Midbrain (tissue), 1 donor: ENCODE measurements around the gene GSK3B.

Experiments
- DNase-seq: peaks from one replicate; lab custom pipeline; 2025; lab: John Stamatoyannopoulos, UW

The GSK3B gene

DNA sequence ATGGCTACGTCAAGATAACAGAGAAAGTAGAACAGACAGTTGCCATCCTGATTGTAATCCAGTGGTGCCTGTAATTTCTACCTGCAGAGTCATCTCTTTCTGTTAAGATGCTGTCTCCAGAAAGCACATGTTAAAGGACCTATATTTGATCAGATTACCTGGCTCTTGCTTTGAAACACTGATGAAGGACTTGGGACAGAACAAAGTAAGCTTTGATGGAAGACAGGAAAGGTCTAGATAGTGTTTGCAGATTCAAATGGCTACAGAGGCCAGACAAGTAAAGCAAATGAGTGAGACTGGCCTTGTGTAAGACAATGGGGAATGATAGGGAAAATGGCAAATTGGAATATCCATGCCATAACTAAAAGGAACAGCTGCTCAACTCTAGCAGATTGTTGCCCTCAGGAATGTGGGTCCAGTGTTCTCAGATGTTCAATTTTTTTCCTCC is 1.8 kb upstream of the GSK3B start:
- DNase-seq: peak; percentile 42

DNA sequence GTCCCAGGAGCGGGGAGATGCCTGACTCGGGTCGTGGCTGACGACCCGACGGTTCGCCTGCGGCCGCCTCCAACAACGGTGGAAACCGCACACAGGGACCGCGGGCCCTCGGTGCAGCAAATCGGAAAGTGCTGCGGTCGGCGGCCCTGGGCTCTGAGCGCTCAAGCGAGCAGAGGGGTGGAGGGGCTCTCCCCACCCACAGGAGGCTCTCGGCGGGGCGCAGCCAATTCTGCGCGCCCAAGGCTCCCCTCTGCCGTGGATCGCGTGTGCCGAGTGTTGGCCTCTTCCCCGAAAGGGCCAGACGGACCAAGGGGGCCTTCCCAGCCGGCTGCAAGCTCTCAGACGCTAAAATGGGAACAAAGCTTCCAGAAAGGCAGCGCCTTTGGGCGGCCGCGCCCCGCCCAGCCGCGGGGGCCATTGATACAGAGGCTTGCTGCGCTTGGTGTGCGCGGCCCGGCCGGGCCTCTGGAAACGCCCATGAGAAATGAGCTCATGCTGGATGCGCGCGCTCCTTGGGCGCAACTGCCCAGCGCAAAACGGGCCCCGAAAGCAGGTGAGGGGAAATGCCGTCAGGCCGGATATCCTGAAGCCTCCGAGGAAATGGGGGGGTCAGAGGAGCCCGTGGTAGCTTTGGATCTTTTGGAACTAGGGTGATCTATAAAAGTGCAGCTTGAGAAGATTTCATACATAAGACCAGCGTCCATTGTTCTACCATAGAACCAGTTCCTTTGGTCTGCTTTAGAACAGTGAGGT is 1.2 kb upstream of the GSK3B start:
- peak; percentile 71 for DNase-seq

DNA sequence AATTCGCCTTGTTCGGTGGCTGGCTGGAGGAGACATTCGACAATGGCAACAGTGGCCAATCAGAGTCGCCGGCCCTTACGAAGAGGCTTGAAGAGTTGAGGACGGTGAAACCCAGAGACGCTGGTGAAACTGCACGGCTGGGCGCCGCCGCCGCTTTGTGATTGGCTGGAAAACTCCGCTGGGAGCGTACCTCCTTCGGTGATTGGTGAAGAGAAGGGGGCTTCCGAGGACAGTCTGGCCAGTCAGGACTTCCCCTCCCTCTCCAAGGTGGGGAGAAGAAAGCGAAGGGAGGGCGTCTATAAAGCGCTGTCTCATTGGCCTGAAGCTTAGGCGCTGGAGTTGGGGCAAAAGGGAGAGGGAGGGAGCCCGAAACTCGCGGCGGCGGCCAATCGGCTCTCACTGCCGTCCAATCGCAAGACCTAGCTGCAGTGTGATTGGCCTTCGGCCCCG is 554 bp upstream of the GSK3B start:
- peak; percentile 100 for DNase-seq

DNA sequence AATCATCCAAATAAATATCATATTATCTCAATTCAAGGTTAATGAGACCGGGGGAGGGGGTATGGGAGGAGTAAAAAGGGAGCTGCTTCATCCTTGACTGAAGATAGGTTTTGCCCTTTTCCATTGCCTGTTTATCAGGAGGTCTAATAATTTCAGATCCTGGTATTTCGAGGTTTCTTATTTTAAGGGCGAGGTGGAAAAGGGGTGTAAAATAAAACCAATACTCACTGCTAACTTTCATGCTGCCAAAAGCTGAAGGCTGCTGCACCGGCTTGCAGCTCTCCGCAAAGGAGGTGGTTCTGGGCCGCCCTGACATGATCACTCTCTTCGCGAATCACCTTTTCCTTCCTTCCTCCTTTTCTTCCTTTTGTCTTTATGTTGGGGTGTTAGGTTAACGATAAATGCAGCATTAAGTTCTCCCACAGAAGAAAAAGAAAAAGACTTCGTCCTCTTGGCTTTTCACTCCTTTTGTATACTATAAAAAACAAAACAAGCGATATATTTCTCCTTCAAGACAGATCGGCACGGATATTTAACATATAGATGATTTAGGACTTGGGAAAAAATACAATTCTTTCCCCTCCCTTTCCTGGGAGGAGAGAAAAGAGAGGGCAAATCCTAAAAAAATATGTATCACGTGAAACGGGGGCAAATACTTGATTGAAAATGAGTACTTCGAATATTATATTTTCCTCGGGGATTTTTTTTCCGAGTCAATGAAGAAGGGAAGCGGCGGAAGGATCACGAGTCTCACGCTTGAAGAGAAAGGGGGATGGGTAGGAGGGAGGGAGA is 932 bp downstream of the GSK3B start:
- DNase-seq: peak; percentile 25

DNA sequence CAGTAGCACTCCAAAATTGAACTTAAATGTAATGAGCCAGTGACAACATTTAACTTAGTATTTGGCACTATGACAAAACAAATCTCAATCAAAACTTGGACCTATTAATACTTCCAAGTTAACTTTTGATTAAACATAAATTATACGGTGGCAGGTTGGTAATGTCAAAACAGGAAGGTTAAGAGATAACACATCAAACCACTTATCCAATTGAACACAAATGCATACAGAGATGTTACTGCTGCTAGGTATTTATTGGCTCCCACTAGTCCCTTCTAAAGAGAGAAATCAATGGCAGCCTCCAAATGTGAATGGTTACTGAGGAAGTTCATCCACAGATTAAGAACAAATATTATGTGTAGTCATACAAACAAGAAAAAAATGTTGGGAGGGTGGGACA is 1.8 kb downstream of the GSK3B start:
- DNase-seq: peak; percentile 35

DNA sequence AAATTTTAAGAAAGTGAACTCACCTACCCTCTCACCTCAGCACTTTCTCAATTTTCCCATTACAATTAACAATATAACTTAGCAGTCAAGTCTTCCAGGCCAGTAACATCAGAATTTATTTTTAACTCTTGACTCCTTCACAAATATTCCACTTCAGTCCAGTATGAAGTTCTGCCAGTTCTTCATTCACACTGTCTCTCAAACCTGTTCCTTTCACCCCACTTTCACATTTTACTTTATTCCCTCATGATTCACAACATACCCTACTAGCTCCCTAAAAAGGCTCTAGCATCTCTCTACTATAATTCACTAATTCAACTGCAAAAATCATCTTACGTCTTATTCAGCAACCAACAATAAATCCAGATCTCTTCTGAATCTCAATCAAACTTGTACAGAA is 3.8 kb downstream of the GSK3B start:
- DNase-seq: no peak

DNA sequence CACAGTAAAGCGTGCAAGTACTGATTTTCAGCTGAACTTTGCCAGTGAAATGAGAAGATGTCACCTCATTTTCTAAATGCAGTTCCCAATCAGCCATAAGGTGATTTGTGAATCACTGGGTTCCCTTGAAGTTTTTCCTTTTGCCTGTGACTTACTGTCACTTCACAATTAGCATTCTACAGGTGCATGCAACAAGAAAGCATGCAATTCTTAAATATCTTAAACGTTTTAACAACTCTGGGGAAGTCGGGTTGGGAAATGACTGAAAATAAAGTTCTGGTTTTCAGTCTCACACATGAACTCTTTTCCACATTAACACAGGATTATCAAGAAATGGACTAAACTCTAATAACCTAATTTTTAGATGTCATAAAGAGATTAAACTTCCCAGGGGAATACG is 5.2 kb downstream of the GSK3B start:
- no peak for DNase-seq

DNA sequence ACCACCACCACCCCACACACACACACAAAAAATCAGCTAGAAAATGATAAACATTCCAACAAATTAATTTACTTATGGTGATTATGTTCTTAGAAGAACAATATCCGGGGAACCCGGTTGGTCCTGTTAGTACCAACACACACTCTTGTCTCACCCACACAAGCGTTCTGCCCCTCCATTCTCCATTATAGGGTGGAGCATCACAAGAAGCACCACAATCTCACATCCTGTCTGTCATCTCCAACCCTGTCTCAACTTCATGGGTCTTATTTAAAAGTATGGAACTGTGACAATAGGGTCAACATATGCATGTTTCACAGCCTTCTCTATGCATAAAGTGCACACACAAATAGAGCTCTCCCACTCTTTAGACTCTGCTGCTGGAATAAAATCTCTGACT is 5.6 kb downstream of the GSK3B start:
- DNase-seq: no peak

DNA sequence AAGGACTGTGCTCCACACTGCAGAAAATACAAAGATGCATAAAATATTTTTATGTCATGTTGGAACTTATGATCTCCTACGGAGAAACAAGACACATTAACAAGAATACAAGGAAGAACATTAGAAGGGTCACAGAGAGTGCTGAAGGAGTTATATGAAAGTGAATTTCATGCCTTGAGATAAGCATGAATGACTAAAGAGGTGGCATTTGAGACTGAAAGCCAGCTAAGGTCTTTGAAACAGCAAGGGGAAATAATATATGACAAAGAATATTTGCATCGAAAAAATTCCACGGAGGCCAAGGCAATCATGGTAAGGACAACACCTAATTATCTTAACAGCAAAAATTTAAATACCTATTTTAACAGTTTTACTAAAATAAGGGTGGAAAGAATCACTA is 12.5 kb downstream of the GSK3B start:
- no peak for DNase-seq

DNA sequence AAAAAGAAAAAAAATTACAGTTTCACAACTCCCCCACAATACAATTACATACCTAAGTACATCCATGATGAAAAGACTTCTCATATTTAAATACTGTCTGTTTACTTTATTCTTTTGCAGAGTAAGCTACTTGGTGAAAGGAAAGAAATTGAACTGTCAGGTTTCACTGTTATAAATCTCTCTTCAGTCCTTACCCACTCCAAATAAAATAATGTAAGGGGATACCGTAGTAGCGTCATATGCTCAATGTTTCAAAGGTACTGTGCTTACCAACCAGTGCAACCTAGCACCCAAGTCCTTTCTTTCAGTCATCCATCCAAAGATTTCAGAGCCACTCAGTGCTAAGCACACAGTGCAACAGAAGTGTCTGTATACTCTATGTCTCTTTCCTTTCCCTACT is 13.4 kb downstream of the GSK3B start:
- no peak for DNase-seq

DNA sequence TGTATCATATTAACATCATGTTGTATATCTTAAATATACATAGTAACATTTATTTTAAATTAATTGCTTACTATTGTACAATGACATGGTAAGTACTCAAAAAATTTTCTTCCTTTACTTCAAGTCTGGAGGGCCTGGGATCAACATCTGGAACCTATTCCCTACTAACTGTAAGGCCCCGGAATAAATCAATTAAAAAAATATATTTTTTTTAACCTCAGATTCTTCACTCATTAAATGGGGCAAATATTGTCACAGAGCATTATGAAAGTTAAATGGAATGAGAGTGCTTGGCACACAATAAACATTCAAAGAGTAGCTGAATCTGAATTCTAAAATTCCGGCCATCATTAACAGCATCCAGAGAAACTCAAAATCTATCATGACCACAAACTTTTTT is 16.5 kb downstream of the GSK3B start:
- DNase-seq: no peak

DNA sequence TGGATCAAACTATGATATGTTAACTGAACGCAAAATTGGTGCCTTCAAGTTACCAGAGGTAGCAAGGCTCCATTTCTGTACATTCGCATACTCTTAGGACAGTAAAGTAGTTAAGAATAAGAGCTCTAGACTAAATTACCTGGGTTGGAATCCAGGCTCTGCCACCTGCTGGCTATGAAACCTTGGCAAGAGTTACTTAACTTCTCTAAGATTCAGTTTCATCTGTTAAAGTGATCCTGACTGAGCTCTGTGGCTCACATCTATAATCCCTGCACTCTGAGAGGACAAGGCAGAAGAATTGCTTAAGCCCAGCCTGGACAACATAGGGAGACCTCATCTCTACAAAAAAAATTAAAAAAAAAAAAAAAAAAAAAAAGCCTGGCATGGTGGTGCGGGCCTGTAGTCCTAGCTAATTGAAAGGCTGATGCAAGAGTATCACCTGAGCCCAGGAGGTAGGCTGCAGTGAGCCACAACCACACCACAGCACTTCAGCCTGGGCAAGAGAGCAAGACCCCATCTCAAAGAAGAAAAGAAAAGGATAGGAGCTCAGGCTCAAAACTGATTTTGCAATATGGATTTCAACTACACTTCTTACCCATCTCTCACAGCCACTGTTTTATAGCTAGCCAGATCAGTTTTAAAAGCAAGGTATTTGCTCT is 21.3 kb downstream of the GSK3B start:
- DNase-seq: no peak

DNA sequence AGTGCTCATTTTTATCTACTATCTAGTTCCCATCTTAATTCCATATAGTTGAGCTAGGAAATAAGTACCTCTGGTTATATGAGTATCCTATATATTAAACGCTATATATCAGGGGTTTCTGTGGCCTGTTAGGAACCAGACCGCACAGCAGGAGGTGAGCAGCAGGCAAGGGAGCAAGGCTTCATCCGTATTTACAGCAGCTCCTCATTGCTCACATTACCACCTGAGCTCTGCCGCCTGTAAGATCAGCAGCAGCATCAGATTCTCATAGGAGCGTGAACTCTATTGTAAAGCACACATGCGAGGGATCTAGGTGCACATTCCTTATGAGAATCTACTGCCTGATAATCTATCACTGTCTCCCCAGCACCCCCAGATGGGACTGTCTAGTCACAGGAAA is 23.0 kb downstream of the GSK3B start:
- DNase-seq: no peak

DNA sequence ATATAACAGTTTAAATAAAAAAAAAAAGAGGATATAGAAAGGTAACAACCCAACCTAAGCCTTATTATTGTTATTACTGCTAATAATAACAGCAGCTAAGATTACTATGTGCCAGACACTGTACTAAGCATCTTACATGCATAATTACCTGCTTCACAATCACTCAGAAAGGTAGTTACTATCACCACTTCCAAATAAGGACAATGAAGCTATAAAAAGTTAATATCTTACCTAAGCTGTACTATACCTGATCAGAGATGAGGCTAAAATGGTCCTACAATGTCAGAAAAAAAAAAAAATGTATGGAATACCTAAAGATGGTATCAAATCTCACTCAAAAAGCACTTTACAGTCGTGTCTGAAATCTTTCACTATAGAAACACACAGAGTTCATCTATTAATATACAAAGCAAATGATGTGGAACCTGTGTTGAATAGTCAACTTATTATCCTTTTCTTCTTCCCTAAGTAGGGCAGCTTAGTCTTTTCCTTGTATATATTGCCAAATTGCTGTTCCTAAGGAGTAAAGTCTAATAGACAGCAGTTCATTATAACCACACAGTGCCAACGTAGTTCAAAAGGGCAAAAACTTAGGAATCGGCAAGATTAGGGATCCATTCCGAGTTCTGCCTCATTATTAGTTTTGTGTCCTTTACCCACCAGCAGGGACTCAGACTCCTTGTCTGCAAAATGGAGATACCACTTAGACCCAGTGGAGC is 23.8 kb downstream of the GSK3B start:
- DNase-seq: no peak

DNA sequence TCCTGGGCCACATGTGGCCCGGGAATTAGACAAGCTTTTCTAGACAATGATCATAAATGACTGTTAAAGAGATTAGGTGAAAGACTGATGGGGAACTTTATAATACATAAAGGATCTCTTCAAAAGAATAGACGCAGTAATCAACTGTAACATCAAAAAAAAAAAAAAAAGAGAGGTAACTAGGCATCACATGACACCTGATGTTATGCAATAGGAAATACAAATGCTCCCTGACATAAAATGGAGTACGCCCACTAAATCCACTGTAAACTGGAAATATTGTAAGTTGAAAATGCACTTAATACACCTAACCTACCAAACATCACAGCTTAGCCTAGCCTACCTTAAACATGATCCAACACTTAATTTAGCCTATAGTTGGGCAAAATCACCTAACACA is 27.2 kb downstream of the GSK3B start:
- DNase-seq: no peak

DNA sequence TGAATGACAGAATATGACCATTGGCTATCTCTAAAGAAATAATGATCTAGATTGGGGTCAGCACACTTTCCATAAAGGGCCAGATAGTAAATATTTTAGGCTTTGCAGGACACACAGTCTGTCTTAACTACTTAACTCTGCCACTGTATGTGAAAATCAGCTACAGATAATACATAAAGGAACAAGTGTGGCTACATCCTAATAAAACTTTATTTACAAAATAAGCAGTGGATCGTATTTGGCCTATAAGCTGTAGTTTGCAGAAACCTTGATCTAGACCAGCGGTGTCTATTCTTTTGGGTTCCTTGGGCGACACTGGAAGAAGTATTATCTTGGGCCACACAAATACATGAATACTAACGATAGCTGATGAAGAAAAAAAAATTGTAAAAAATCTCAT is 27.6 kb downstream of the GSK3B start:
- DNase-seq: no peak

DNA sequence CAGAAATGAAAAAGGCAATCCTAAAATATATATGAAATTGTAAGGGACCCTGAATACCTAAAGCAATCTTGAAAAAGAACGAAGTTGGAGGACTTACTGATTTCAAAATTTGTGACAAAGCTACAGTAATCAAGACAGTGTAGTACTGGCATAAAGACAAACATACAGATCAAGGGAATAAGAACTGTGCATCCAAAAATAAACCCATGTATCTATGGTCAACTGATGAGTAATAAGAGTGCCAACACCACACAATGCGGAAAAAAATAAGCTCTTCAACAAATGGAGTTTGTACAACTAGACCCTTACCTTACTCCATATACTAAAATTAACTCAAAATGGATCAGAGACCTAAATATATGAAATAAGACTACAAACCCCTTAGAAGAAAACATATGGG is 29.6 kb downstream of the GSK3B start:
- no peak for DNase-seq

DNA sequence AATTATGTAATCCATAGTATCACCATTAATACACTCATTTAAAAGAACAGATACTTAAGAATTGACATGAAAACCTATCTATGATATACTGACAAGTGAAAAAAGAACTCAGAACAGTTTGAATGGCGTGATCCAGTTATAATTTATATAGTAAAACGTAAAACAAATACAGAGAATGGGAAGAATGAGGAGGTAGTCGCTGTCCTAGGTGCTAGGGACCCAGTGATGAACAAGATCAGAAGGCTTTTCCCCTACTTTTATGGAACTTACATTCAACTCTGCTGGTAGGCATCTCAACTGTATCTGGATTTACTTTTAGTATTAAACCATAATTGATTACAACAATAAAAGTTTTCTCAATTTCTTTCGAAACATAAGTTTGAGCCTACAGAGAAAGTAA is 31.8 kb downstream of the GSK3B start:
- no peak for DNase-seq

DNA sequence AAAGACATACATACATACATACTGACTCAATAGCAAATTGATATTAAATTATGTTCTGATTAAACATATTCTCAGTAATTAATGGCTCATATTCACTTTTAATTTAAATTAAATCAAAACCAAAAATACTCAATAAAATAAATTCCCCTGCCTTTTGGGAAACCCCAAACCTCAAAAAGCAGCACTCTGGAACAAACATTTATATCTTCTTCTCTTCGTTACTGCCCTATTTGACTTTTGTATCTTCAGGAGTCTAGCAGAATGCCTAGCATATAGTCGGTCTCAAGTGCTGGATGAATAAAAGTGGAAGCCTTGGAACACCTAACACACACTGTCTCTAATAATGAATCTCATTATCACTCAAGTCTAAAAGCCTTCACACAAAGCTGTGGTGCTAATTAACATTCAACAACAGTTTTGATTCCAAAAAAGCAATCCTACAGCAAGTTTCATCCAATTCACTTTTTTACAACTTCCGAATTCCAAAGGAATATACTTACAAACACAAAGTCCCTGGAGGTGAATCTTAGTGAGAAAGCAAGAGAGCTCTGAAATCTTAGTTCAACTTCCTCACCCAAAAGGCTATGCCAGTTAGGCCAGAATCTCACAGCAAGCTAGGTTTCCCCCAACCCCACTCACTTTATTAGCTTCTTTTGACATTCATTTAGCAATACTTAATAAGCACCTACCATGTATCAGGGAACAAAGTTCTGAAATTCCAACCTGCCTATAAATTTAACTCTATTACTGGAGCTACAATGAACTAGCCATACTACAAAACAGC is 35.0 kb downstream of the GSK3B start:
- DNase-seq: no peak

DNA sequence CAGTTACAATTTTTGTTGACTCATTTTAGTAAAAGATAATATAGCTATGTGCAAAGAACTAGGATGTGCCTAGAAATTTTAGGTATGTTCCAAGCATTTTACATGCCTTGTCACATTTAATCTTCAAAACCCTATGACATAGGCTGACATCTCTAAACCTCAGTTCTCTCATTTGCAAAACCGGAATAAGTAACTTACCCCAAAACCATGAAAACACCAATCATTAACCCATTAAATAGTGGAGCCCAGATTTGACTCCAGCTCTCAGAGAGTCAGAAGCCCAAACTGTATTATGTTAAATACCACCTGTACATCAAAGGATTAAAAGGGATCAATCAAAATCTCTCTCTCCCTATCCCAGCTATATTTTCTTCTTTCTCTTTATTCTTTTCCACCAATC is 36.6 kb downstream of the GSK3B start:
- DNase-seq: no peak

DNA sequence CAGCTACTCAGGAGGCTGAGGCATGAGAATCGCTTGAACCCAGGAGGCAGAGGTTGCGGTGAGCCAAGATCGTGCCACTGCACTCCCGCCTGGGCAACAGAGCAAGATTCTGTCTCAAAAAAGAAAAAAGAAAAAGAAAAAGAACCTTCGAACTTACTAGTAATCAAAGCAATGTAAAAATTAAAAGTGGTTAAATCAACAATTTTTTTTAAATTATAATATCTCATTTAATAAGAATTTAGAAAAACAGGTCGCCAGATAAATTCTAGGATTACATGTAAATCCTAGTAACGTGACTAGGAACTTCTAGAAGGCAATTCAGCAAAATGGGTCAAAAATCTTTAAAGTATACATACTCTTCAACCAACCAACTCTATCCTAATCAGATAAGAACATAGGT is 37.2 kb downstream of the GSK3B start:
- DNase-seq: no peak
